Measurements from ENCODE around the gene WNT7B.

The WNT7B gene

DNA sequence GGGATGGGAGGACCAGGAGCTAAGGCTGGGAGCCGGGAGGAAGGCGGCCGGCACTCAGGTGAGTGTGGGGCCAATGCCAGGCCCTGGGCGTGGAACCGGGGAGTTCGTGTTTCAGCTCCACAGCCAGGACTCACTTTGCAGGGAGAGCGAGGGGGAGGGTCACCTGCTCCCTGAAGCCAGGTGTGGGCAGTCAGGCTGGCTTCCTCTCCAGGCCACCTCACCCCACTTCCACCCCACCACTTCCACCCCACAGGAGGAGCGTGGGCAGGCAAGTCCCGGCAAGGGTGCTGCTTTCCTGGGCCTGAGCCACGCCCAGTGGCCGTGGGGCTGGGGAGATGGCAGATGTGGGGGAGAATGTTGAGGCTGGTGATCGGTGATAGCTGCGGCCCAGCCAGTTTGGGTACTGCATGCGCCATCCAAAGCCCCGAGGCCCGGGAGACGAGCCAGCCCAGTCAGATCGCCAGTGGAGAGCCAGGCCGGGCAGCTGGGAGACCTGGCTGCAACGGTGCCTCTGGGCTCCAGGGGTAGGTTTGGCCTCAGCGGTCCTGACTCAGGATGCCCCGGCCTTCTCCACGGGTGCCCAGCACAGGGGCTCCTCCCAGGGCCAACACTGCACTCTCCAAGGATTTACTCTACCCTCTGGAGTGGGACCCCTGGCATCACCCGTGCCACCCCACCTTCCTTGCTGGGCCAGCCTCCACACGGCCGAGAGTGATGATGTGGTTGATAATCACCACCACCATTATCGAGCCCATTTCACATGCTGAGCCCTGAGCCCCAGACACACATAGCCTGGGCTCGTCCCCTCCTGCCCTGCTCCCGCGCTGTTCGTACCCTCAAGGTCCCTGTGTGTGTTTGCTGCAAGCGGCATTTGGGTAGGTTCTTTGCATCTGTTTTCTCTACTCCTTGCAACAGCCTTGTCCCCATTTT, 93.8 kb downstream of the WNT7B start:
- Mint-ChIP-seq H3K4me1 (no peaks in the 10 kb centered on the region), H3K36me3 (no peaks in the 10 kb centered on the region), H3K9me3 (no peaks in the 10 kb centered on the region), H3K4me3 (no peak overlapping the region), H3K27me3 (peaks cover 64% of the 10 kb centered on the region), H3K27ac (no peak overlapping the region)
- CTCF ChIA-PET: interaction anchor here (1.9 kb wide), 1 partner anchor 19 kb away, joined by 5 read pairs; no protein-coding TSS in a partner anchor
- DNase-seq: no peak

DNA sequence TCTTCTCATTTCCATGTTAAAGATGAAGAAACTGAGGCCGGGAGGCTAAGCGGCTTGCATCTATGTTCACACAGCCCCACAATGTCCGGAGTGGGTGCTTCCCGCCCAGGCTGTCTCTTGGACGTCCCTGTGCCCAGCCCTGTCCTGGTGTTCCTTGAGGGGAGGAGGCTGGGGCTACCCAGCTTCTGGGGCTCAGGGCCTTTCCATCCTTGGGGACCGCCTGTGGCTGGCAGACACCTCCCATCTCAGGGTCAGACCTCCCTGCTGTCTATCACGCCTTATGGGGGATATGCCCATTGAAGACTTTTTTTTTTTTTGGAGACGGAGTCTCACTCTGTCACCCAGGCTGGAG, 95.5 kb downstream of the WNT7B start:
- H3K4me1 Mint-ChIP-seq: no peaks in the 10 kb centered on the region
- no peak overlapping the region for H3K4me3 Mint-ChIP-seq
- CTCF ChIA-PET: interaction anchor here (1.9 kb wide), 1 partner anchor 18 kb away, joined by 5 read pairs; no protein-coding TSS in a partner anchor
- H3K27me3 Mint-ChIP-seq: peaks cover 78% of the 10 kb centered on the region
- DNase-seq: no peak
- no peak overlapping the region for H3K27ac Mint-ChIP-seq
- H3K36me3 Mint-ChIP-seq: no peaks in the 10 kb centered on the region
- H3K9me3 Mint-ChIP-seq: no peaks in the 10 kb centered on the region

DNA sequence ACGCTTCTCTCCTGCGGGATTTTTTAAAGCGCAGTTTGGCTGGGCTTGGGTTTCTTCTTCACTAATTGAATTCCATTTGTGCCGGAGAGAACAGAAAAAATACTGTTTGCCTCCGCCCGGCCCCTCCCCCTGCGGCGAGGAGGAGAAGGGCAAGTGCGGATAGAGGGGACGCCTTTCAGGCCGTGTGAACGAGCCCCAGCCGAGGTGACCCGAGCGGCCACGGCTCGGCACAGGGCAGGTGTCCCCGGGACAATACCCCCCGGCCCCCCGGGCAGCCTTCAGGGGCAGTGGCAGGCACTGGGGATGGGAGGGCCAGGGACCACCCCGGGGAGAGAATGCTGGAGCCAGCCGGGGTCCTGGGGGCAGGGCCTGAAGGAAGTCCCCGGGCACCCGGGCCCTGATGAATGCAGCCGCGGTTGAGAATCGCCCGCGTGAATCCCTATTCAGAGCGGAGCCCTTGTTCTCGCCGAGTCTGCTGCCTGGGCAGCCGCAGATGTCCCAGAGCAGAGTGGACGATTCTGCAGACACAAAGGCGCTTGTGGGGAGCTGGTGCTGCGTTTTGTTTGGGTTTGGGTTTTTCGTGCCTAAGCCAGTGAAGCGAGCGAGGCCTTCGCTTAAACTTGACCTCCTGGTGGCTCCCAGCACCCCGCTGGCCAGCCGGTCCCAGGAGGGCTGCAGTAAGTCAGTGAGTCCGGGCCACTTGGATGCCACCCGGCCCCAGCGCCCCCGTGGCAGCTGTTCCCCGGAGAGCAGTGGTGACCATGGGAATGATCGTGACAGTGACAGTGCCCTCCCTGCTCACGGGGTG, 96.0 kb downstream of the WNT7B start:
- no peak overlapping the region for H3K27ac Mint-ChIP-seq
- peaks cover 83% of the 10 kb centered on the region for H3K27me3 Mint-ChIP-seq
- H3K36me3 Mint-ChIP-seq: no peaks in the 10 kb centered on the region
- H3K9me3 Mint-ChIP-seq: no peaks in the 10 kb centered on the region
- H3K4me1 Mint-ChIP-seq: no peaks in the 10 kb centered on the region
- no peak for DNase-seq
- CTCF ChIA-PET: no interaction called here
- H3K4me3 Mint-ChIP-seq: no peak overlapping the region

GRCh38 chr22:45880091-45880715, 96.8 kb downstream of the WNT7B start:
- Mint-ChIP-seq H3K4me3 (no peak overlapping the region), H3K27ac (no peak overlapping the region), H3K9me3 (no peaks in the 10 kb centered on the region), H3K36me3 (no peaks in the 10 kb centered on the region), H3K27me3 (peaks cover 83% of the 10 kb centered on the region), H3K4me1 (no peaks in the 10 kb centered on the region)
- DNase-seq: no peak
- CTCF ChIA-PET: no interaction called here

DNA sequence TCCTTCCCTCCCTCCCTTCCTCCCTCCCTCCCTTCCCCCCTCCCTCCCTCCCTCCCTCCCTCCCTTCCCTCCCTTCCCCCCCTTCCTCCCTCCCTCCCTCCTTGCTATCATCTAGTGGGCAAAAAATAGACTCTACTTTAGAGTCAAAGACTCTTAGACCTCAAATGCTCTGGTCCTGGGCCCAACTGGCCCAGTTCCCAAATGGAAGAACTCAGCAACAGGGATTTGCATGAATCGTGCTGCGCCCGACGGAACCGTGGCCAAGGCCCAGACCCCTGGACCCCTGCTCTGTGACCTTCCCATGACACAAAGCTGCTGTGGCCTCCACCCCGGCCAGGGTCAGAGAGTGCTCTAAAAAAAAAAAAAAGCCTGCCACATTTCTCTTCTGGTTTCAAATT, 97.4 kb downstream of the WNT7B start:
- CTCF ChIA-PET: no interaction called here

DNA sequence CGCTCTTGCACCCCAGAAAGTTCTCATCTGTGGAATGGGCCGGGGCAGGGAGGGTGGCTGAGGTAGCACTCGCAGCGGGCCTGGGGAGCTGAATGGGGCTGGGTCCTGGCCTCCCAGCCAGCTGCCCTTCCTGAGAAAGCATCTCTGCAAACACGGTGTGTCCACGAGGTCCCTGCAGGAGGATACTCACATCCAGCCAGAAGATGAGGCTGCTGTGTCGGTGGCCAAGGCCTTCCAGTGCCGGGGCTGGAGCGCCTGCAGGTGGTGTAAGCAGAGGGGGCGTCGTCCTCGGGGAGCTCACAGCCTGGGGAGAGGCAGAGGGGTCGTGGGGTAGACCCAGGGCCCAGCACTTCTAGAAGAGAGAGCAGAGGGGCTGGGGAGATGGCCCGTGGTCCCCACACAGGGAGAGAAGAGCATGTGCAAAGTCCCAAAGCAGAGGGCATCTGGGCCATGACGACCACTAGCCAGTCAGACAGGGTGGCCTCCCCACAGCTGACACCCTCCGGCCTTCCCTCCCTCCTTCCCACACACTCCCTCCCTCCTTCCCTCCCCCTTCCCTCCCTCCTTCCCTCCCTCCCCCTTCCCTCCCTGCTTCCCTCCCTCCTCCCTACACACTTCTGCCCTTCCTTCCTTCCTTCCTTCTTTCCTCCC, 97.9 kb downstream of the WNT7B start:
- Mint-ChIP-seq H3K27ac (no peak overlapping the region), H3K4me1 (no peaks in the 10 kb centered on the region), H3K36me3 (no peaks in the 10 kb centered on the region), H3K4me3 (no peak overlapping the region), H3K9me3 (no peaks in the 10 kb centered on the region), H3K27me3 (peaks cover 77% of the 10 kb centered on the region)
- CTCF ChIA-PET: interaction anchor here (0.6 kb wide), 1 partner anchor 14 kb away, joined by 3 read pairs; no protein-coding TSS in a partner anchor
- no peak for DNase-seq

More for the DNA sequence above, 97.4 kb downstream of the WNT7B start:
- no peak overlapping the region for H3K27ac Mint-ChIP-seq
- H3K9me3 Mint-ChIP-seq: no peaks in the 10 kb centered on the region
- no peak for DNase-seq
- no peaks in the 10 kb centered on the region for H3K4me1 Mint-ChIP-seq
- H3K27me3 Mint-ChIP-seq: peaks cover 77% of the 10 kb centered on the region
- no peak overlapping the region for H3K4me3 Mint-ChIP-seq
- no peaks in the 10 kb centered on the region for H3K36me3 Mint-ChIP-seq

GRCh38 chr22:45878051-45878781, 98.7 kb downstream of the WNT7B start:
- no peaks in the 10 kb centered on the region for H3K4me1 Mint-ChIP-seq
- H3K27me3 Mint-ChIP-seq: peaks cover 71% of the 10 kb centered on the region
- H3K27ac Mint-ChIP-seq: no peak overlapping the region
- H3K4me3 Mint-ChIP-seq: no peak overlapping the region
- H3K36me3 Mint-ChIP-seq: no peaks in the 10 kb centered on the region
- no peaks in the 10 kb centered on the region for H3K9me3 Mint-ChIP-seq
- CTCF ChIA-PET: interaction anchor here (0.6 kb wide), 1 partner anchor 13 kb away, joined by 3 read pairs; no protein-coding TSS in a partner anchor
- no peak for DNase-seq

DNA sequence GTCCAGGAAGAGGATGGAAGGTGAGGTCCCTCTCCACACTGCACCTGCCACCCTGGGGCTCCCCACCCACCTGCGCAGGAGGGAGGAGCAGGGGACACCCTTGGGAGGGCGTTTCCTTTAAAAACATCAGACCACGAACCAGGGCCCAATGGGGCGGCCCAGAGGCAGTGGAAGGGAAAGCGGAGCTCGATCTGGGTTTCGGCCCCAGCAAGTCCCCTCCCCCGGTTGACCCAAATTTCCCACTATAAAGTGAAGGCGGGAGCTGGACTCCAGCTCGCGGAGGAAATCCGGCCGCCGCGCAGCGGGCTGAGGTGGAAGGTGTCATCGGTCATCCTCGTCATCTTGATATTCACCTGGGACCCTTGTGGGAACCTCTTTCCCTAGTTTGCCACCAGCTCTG, 99.3 kb downstream of the WNT7B start:
- Mint-ChIP-seq H3K27ac (no peak overlapping the region), H3K36me3 (no peaks in the 10 kb centered on the region), H3K4me3 (no peak overlapping the region), H3K4me1 (no peaks in the 10 kb centered on the region), H3K27me3 (peaks cover 66% of the 10 kb centered on the region), H3K9me3 (peaks cover 4% of the 10 kb centered on the region)
- CTCF ChIA-PET: no interaction called here
- no peak for DNase-seq

- DNase-seq: no peak
- H3K9me3 Mint-ChIP-seq: peaks cover 5% of the 10 kb centered on the region
- no peak overlapping the region for H3K4me3 Mint-ChIP-seq
- CTCF ChIA-PET: interaction anchor here (1.0 kb wide), 1 partner anchor 14 kb away, joined by 6 read pairs; no protein-coding TSS in a partner anchor
- H3K4me1 Mint-ChIP-seq: no peaks in the 10 kb centered on the region
- no peak overlapping the region for H3K27ac Mint-ChIP-seq
- H3K36me3 Mint-ChIP-seq: no peaks in the 10 kb centered on the region
- peaks cover 63% of the 10 kb centered on the region for H3K27me3 Mint-ChIP-seq
These were observed 100.0 kb downstream of the WNT7B start for GRCh38 chr22:45877036-45877380.

DNA sequence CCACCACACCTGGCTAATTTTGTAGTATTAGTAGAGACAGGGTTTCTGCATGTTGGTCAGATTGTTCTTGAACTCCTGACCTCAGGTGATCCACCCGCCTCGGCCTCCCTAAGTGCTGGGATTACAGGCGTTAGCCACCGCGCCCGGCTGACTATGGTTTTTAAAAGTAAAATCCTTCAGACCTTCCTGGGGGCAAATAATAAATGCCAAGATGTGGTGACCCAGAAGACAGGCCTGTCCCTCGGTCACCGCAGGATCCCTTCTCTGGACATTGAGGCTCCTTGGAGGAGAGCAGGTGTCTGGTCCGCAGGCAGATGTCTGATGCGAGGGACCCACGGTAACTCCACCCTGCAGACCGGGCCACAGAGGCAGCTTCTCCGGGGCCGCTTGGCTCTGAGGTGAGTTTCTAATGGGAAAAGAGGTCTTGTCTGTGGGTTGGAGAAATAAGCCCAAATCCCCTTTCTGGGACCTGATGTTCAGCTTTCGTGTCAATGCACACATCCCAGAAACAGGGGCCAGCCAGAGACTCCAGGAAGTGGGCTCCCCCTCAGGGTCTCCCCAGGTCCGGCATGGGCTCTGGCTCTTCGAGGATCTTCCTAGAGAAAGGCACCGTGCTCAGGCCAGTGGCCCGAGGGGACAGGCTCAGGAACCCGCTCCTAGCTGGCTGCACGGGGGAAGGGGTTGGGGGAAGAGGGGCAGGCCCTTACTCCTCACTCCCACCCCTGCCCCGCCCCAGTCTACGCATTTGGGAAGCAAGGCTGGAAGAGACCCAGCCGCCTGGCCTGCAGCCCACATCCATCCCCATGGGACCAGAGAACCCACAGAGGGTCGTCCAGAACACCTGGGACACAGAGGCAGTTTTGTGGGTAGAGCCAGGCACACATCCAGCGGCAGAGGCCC, 100.6 kb downstream of the WNT7B start:
- CTCF ChIA-PET: interaction anchor here (1.0 kb wide), 1 partner anchor 13 kb away, joined by 6 read pairs; no protein-coding TSS in a partner anchor
- no peaks in the 10 kb centered on the region for H3K4me1 Mint-ChIP-seq
- no peaks in the 10 kb centered on the region for H3K36me3 Mint-ChIP-seq
- H3K27me3 Mint-ChIP-seq: peaks cover 57% of the 10 kb centered on the region
- H3K4me3 Mint-ChIP-seq: no peak overlapping the region
- H3K9me3 Mint-ChIP-seq: peaks cover 5% of the 10 kb centered on the region
- no peak for DNase-seq
- no peak overlapping the region for H3K27ac Mint-ChIP-seq

GRCh38 chr22:45872659-45873263, 104.2 kb downstream of the WNT7B start:
- H3K27ac Mint-ChIP-seq: no peak overlapping the region
- H3K27me3 Mint-ChIP-seq: peaks cover 54% of the 10 kb centered on the region
- H3K9me3 Mint-ChIP-seq: peaks cover 5% of the 10 kb centered on the region
- H3K36me3 Mint-ChIP-seq: no peaks in the 10 kb centered on the region
- H3K4me3 Mint-ChIP-seq: no peak overlapping the region
- no peak for DNase-seq
- CTCF ChIA-PET: no interaction called here
- no peaks in the 10 kb centered on the region for H3K4me1 Mint-ChIP-seq

DNA sequence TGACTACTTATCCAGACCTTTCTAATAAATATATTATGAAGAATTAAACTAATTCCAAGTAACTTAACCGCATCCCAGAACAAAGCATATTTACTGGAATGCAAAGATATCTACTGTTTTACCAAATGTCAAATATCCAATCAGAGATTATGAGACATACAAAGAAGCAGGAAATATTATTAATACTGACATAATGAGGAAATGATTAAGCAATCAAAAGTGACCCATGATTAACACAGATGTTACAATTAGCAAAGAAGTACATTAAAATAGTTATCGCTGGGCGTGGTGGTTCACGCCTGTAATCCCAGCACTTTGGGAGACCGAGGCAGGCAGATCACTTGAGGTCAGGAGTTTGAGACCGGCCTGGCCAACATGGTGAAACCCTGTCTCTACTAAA, 105.2 kb downstream of the WNT7B start:
- no peak overlapping the region for H3K4me3 Mint-ChIP-seq
- CTCF ChIA-PET: no interaction called here
- H3K27ac Mint-ChIP-seq: no peak overlapping the region

More for the DNA sequence above, 105.2 kb downstream of the WNT7B start:
- Mint-ChIP-seq H3K36me3 (no peaks in the 10 kb centered on the region), H3K4me1 (no peaks in the 10 kb centered on the region), H3K27me3 (peaks cover 54% of the 10 kb centered on the region), H3K9me3 (peaks cover 5% of the 10 kb centered on the region)
- no peak for DNase-seq
